Activated CD4-positive, CD25-positive, alpha-beta regulatory T cell treated with anti-CD3 and anti-CD28 coated beads, Interleukin-2, amount 50 U/mL, for 16 hours (primary cell): ENCODE data around the gene SLC2A9.

Experiments used
- DNase-seq: peaks from one replicate; pipeline ENCODE4 v3.0.0-alpha.2; 2020; ENCODE audit warnings: low read depth, low spot score

Gene SLC2A9

DNA sequence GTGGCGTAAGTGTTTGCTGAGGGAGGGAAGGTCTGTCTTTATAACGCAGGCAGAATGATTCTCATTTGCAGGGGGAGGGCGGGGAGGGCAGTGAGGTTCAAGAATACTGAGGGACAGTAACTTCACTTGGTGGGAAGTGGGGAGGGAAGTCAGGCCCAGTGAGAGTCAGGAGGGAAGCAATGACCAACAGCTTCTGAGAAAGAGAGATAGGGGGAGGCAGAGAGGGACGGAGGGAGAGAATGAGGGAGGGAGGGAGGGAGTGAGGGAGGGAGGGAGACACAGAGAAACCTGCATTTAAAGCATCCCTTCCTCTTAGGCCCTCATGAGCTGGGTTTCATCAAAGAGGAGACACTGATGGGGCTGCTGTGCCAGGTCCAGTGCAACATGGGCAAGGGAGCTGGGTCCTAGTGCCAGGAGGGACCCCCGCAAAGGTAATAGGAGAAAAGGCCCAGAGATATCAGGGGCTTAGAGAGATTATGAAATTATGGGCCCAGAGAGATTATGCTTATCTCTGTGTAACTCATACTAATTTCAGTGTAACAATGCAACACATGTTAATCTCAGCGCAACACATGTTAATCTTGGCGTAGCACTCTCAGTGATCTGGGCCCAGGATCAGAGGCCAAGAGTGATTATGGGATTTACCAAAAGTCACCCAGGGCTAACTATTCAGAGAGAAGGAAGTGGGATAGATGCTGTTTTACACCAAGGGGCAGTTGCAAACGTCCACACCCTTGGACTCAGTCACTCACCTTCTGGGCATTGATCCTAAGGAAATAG, 127.8 kb downstream of the SLC2A9 start:
- no peak for DNase-seq

GRCh38 chr4:9891740-9892139, 129.6 kb downstream of the SLC2A9 start:
- DNase-seq = no peak

DNA sequence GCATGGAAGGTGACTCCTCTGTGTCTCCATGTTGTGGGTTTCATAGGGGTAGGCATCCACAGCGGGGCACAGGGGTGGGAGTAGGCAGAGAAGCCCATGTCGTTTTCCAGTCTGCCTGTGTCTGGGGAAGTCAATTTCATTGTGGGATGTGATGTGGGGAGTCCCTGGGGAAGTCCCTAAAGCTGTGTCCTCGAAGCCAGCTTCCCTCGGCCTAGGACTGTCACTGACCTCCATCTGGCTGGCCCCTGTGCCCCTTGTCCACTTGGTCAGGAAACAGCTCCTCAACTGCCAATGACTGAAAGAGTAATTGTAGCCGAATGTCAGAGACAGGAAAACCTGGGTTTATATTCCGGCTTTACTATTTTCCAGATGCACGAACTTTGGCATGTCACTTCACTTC, 130.2 kb downstream of the SLC2A9 start:
- DNase-seq = no peak

DNA sequence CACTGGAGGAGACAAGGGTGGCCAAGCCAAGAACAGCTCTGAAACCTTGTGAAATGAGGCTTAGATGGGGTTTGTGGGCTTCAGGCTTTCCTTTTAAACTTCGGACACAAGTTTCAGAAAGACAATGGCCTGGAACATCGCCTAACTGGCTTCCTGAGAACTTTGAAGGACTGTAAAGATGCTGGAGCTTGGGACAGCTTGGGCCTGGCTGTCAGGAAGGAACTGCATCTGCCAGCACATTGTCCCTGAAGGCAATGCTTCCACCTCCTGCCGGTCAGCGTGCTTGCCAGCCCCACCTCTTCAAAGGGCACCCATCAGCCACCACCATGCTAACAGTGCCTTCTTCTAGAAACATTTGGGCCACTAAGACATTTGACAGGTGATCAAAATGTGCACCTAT, 132.0 kb downstream of the SLC2A9 start:
- DNase-seq = no peak

- DNase-seq = no peak
These were observed 135.3 kb downstream of the SLC2A9 start for GRCh38 chr4:9885958-9886357.

- DNase-seq = no peak
These were observed 140.7 kb downstream of the SLC2A9 start for GRCh38 chr4:9880406-9881197.

DNA sequence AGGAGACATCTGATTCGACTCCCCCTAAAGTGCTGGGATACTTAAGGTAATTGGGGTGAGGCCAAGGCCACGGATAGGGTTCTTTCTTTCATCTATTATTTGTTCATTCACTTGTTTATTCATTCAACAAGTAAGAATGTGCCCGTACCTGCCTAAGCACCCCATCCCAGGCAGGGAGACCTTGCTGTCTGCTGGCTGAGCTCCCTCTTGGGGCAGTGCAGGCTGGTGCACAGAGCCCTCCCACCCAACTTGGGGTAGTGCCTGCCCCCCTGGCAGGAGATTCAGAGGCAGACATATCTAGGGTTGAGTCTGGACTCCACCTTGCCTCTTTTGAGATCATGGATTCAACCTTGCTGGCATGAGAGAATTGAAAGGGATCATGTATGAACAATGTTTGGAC, 144.2 kb downstream of the SLC2A9 start:
- DNase-seq = no peak

DNA sequence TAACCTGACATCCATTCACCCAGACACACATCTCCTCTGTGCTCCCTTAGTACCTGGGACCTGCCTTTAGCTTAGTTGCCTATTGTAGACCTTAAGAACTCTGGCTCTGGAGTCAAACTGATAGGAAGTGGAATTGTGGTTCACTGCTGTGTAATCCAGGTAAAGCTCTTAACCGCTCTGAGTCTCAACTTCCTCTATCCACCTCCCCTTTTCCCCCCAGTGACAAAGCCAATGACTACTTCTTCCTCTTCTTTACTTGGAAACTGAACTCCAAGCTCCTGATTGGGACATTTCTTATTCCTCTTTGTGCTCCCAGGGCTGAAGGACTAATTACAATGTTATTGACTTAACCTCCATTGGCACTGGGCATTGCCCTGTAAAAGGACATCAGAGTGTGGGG, 145.8 kb downstream of the SLC2A9 start:
- no peak for DNase-seq

DNA sequence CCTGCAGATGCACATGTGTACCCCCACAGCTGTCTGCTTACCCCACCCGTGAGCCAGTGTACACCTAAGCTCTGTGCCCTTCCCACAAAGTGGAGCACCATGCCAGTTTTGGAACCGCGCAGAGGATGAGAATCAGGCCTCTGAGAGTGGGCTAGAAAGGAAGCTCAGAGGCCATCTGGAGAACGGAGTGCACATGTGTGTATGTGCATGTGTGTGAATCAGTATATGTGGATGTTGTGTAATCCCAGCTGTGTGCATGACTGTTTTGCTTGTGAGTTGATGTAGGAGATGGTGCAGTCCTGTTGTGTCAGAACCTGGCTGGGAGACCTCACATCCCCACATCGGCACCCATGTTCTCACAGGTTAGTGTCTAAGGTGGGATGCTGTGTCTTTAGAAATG, 146.9 kb downstream of the SLC2A9 start:
- no peak for DNase-seq

DNA sequence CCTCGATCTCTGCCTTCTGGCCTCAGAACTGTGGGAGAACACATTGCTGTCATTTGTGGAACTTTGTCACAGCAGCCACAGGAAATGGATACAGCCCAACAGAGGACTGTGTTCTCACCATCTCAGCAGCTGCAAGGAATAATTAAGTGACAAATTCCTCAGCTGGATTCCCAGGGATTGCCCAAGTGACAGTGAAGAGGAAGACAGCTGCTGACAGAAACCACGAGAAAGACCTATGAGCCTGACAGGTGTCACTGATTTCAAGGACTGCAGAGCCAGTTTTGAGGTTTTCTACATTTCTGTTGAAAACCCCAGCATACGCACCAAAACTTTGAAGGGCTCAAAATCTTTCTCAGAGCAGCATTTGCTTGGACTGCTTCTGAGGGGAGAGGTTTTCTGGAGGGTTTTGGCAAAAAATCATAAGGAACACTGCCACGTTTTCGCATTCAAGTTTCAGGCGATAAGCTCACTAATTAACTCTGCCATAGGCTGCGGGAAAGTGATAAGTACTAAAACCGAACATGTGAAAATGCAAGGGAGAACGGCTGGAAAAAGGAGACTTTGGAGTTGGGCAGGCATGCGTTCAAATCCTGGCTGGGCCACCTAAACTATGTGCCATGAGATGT, 151.0 kb downstream of the SLC2A9 start:
- DNase-seq = no peak

DNA sequence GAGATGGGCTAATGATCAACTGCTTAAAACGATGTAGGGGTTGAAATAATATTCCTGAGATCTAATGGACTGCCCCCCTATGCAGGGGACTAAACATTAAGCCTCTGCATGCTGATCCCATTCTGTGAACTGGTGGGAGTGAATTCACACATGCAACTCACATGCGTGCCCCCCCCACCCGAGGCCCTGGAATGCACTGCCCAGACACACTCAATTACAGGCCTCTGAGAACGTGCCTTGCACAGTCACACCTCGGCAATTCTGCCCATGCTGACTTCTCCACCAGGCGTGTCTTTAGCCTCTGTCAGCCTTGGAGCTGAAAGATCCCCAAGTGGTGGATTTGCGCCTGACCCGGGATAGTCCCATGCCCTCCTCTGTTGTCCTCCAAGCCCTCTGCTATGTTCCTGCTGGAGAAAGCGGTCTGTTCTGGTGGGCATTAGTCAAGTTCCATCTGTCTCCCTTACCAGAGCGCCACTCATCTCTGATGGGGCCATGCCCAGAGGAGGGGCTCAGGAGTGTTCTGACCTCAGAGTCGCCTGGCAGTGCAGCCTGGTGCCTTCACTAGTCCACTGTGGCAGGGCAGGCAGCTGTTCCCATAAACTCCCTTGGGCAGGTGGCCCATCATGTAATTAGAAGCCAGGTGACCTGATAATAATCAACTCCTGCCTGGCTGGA, 153.4 kb downstream of the SLC2A9 start:
- no peak for DNase-seq

DNA sequence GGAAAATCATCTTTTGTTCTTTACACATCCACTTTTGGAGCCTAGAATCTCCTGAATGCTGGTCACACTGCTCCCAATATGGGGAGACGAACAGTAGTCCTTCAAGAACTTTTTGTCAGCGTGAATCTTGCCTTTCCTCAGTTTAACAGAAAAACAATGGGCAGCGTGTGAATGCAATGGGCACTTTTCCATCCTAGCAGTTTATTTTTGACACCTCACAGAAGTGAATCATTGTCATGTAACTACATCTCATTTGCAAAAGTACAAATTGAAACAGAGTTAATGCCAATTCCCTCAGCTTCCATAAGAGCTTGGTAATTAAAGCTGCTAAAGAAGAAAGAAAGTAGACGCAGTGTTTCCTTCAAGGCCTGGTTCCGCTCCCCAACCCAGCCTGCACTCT, 154.4 kb downstream of the SLC2A9 start:
- DNase-seq = no peak

DNA sequence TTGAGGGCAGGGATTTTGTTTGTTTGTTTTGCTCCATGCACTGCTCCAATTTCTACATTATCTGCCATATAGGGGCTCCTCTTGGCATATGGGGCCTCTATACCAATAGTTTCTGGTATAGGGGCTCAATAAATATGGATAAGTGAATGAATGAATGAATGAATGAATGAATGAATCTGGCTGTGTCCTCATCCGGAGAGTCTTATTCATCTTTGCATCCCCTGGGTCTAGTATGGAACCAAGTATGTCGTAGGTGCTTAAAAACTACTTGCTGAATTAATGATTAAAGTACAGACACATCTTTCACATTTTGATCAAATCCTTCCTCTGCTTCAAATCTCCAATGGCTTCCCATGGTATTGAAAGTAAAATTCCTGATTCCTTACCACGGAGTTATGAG, 159.7 kb downstream of the SLC2A9 start:
- no peak for DNase-seq

DNA sequence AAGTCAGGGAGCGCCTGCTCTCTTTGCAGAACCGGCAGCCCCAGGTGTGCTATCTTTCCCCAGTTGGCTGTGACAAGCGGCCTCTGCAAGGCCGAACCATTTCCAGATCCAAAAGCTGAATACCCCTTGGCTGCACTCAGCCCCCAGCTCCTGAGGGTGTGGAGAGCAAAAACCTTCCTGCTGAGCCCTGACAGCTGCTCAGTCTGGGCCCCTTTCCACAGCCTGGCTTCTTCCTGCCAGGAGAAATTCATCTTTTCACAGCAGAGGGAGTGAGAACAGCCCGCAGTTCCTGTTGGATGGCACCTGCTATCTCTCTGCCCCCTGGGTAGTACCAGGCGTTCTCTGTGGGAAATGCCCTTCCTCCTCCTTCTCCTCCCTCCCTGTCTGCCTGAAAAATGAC, 161.5 kb downstream of the SLC2A9 start:
- DNase-seq = no peak

- DNase-seq = no peak
These were observed 171.8 kb downstream of the SLC2A9 start for GRCh38 chr4:9849538-9849920.

- DNase-seq = no peak
These were observed 173.1 kb downstream of the SLC2A9 start for GRCh38 chr4:9847968-9848748.

GRCh38 chr4:9845791-9846493, 175.4 kb downstream of the SLC2A9 start:
- DNase-seq = no peak

DNA sequence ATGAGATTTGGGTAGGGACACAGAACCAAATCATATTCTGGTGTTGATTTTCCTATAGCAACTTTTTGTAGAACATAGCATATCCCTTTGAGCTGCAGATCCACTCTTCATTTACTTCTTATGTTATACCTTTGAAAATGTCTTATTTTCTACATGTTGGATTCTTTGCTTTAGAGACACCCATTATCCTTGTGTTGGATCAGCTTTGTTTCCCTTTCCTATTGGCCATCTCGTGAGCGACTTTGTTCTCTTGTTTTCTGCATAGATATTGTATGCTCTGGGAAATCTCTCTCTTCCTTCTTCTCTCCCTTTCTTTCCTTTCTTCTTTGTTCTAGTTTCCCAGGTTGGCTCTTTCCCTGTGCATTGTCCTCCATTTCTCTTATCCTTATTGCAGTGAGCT, 180.2 kb downstream of the SLC2A9 start:
- DNase-seq = no peak

GRCh38 chr4:9835430-9835829, 185.9 kb downstream of the SLC2A9 start:
- DNase-seq = no peak

DNA sequence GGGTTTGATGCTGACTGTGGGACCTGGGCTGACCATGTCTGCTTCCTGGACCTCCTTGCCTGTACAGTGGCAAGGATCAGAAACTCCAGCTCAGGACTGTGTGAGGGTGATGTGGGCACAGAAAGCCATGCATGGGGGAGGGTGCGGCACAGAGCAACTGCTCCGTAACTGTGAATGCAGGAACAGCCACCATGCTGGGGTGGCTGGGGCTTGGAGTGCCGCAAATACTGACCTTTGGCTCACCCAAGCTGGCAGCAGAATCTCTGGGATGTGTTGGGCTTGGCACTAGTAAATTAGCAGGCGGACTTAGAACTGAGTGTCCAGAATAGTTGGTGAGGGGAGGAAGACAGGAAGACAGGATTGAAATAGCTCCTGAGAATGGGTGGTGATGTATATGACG, 187.9 kb downstream of the SLC2A9 start:
- no peak for DNase-seq

GRCh38 chr4:9832640-9833039, 188.7 kb downstream of the SLC2A9 start:
- no peak for DNase-seq
